Measurements from ENCODE around the gene ZNF469. TPM values are rescaled to one million over a fixed set of nuclear protein-coding genes. Genes with fewer than 3 reads are reported as not detected.

The ZNF469 gene
- total RNA-seq, 1 donor from 2014 or later: 28.7 TPM

- TF ChIP-seq CTCF (IDR thresholded peaks at IDR 0.05; ENCODE audit: unreplicated experiment): no peak
- Mint-ChIP-seq H3K4me3 (no peak overlapping the region), H3K27ac (no peak overlapping the region), H3K4me1 (peaks cover 16% of the 10 kb centered on the region), H3K27me3 (ENCODE audit: low read depth) (no peaks in the 10 kb centered on the region), H3K9me3 (no peaks in the 10 kb centered on the region), H3K36me3 (no peaks in the 10 kb centered on the region)
- DNase-seq (ENCODE audit: low spot score in 2 of 2, unreplicated experiment in 2 of 2): no peak
Measured at GRCh38 chr16:88421301-88421700, 38.5 kb downstream of the ZNF469 start.

GRCh38 chr16:88421871-88422433 is 39.2 kb downstream of the ZNF469 start:
- Mint-ChIP-seq H3K36me3 (no peaks in the 10 kb centered on the region), H3K9me3 (no peaks in the 10 kb centered on the region), H3K27ac (no peak overlapping the region), H3K27me3 (ENCODE audit: low read depth) (no peaks in the 10 kb centered on the region), H3K4me3 (no peak overlapping the region), H3K4me1 (peaks cover 16% of the 10 kb centered on the region)
- no peak for DNase-seq (ENCODE audit: low spot score in 2 of 2, unreplicated experiment in 2 of 2)
- TF ChIP-seq CTCF (IDR thresholded peaks at IDR 0.05; ENCODE audit: unreplicated experiment): no peak

- no peak for DNase-seq (ENCODE audit: low spot score in 2 of 2, unreplicated experiment in 2 of 2)
- Mint-ChIP-seq H3K4me1 (peaks cover 16% of the 10 kb centered on the region), H3K9me3 (no peaks in the 10 kb centered on the region), H3K27ac (no peak overlapping the region), H3K36me3 (no peaks in the 10 kb centered on the region), H3K4me3 (no peak overlapping the region), H3K27me3 (ENCODE audit: low read depth) (no peaks in the 10 kb centered on the region)
- no peak for TF ChIP-seq CTCF (IDR thresholded peaks at IDR 0.05; ENCODE audit: unreplicated experiment)
Measured at GRCh38 chr16:88422733-88423447, 40.1 kb downstream of the ZNF469 start.

GRCh38 chr16:88423448-88423850 is 40.7 kb downstream of the ZNF469 start:
- peaks cover 16% of the 10 kb centered on the region for H3K4me1 Mint-ChIP-seq
- no peak for TF ChIP-seq CTCF (IDR thresholded peaks at IDR 0.05; ENCODE audit: unreplicated experiment)
- H3K27me3 Mint-ChIP-seq (ENCODE audit: low read depth): no peaks in the 10 kb centered on the region
- H3K36me3 Mint-ChIP-seq: no peaks in the 10 kb centered on the region
- DNase-seq (ENCODE audit: low spot score in 2 of 2, unreplicated experiment in 2 of 2): no peak
- no peak overlapping the region for H3K27ac Mint-ChIP-seq
- no peaks in the 10 kb centered on the region for H3K9me3 Mint-ChIP-seq
- no peak overlapping the region for H3K4me3 Mint-ChIP-seq

GRCh38 chr16:88424587-88425235 is 42.0 kb downstream of the ZNF469 start:
- Mint-ChIP-seq H3K4me1 (peaks cover 12% of the 10 kb centered on the region), H3K27me3 (ENCODE audit: low read depth) (no peaks in the 10 kb centered on the region), H3K4me3 (no peak overlapping the region), H3K36me3 (no peaks in the 10 kb centered on the region), H3K9me3 (no peaks in the 10 kb centered on the region), H3K27ac (peak overlapping the region; percentile 59)
- DNase-seq (ENCODE audit: low spot score in 2 of 2, unreplicated experiment in 2 of 2): no peak
- no peak for TF ChIP-seq CTCF (IDR thresholded peaks at IDR 0.05; ENCODE audit: unreplicated experiment)

Data from mesothelial cell of epicardium (in vitro differentiated cells).